ENCODE measurements around the gene PUM2.
A peak's percentile ranks its signal among the peaks of the same experiment; 100 is the strongest.

PUM2 gene

GRCh38 chr2:20343128-20343527 lies 7.5 kb downstream of the PUM2 start:
- no peak for DNase-seq

GRCh38 chr2:20339012-20339411 lies 11.6 kb downstream of the PUM2 start:
- no peak for DNase-seq

- DNase-seq: no peak
Observed at GRCh38 chr2:20334605-20335203, 15.9 kb downstream of the PUM2 start.

- DNase-seq: no peak
Observed at GRCh38 chr2:20333738-20334137, 16.9 kb downstream of the PUM2 start.

GRCh38 chr2:20330192-20330591 lies 20.5 kb downstream of the PUM2 start:
- DNase-seq: no peak

GRCh38 chr2:20327370-20327769 lies 23.3 kb downstream of the PUM2 start:
- no peak for DNase-seq

- peak; percentile 78 for DNase-seq
Observed at GRCh38 chr2:20326163-20326780, 24.4 kb downstream of the PUM2 start.

- DNase-seq: no peak
Observed at GRCh38 chr2:20322527-20323300, 27.9 kb downstream of the PUM2 start.

- no peak for DNase-seq
Observed at GRCh38 chr2:20317690-20318089, 33.0 kb downstream of the PUM2 start.

GRCh38 chr2:20317197-20317596 lies 33.4 kb downstream of the PUM2 start:
- DNase-seq: no peak

GRCh38 chr2:20314562-20315501 lies 35.8 kb downstream of the PUM2 start:
- no peak for DNase-seq

GRCh38 chr2:20313659-20314058 lies 37.0 kb downstream of the PUM2 start:
- DNase-seq: no peak

GRCh38 chr2:20309001-20309400 lies 41.6 kb downstream of the PUM2 start:
- no peak for DNase-seq

GRCh38 chr2:20307311-20307710 lies 43.3 kb downstream of the PUM2 start:
- DNase-seq: no peak

- DNase-seq: no peak
Observed at GRCh38 chr2:20304411-20304810, 46.2 kb downstream of the PUM2 start.

GRCh38 chr2:20303966-20304365 lies 46.7 kb downstream of the PUM2 start:
- no peak for DNase-seq

- no peak for DNase-seq
Observed at GRCh38 chr2:20302019-20302418, 48.6 kb downstream of the PUM2 start.

- DNase-seq: no peak
Observed at GRCh38 chr2:20300656-20301055, 50.0 kb downstream of the PUM2 start.

- no peak for DNase-seq
Observed at GRCh38 chr2:20299113-20299512, 51.5 kb downstream of the PUM2 start.

- DNase-seq: no peak
Observed at GRCh38 chr2:20294231-20294630, 56.4 kb downstream of the PUM2 start.

GRCh38 chr2:20292984-20293383 lies 57.7 kb downstream of the PUM2 start:
- DNase-seq: no peak

- no peak for DNase-seq
Observed at GRCh38 chr2:20291846-20292408, 58.7 kb downstream of the PUM2 start.

- DNase-seq: peak; percentile 83
Observed at GRCh38 chr2:20291106-20291564, 59.5 kb downstream of the PUM2 start.
